ENCODE measurements around the gene PI4K2A.

GRCh38 chr10:97635577-97635976, 4.9 kb upstream of the PI4K2A start:
- TF ChIP-seq, protein P1, sequence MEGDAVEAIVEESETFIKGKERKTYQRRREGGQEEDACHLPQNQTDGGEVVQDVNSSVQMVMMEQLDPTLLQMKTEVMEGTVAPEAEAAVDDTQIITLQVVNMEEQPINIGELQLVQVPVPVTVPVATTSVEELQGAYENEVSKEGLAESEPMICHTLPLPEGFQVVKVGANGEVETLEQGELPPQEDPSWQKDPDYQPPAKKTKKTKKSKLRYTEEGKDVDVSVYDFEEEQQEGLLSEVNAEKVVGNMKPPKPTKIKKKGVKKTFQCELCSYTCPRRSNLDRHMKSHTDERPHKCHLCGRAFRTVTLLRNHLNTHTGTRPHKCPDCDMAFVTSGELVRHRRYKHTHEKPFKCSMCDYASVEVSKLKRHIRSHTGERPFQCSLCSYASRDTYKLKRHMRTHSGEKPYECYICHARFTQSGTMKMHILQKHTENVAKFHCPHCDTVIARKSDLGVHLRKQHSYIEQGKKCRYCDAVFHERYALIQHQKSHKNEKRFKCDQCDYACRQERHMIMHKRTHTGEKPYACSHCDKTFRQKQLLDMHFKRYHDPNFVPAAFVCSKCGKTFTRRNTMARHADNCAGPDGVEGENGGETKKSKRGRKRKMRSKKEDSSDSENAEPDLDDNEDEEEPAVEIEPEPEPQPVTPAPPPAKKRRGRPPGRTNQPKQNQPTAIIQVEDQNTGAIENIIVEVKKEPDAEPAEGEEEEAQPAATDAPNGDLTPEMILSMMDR (IDR thresholded peaks at IDR 0.05; ENCODE audit: insufficient read depth, low read length, poor library complexity, severe bottlenecking), result no peak
- TF ChIP-seq EZH2phosphoT487 (conservative IDR thresholded peaks at IDR 0.05; ENCODE audit: low read length), result no peak
